T-helper 1 cell treated with Interleukin-12 subunit alpha and Interleukin-12 subunit beta and Interleukin-4 antibody, amounts not matched to agents 30 μg/mL and 1 μg/mL, for 36 hours (primary cell): Measurements from ENCODE around the gene ABI3.

Experiments
- H3K27ac Mint-ChIP-seq: one replicate; pipeline ENCODE4 v1.8.0; 2021; ENCODE audit warnings: mild to moderate bottlenecking, mixed read lengths
- H3K27me3 Mint-ChIP-seq: one replicate; pipeline ENCODE4 v1.8.0; 2021; ENCODE audit warnings: low read depth, mixed read lengths
- H3K36me3 Mint-ChIP-seq: one replicate; pipeline ENCODE4 v1.8.0; 2021; ENCODE audit warnings: low read depth, mixed read lengths
- H3K4me1 Mint-ChIP-seq: one replicate; pipeline ENCODE4 v1.8.0; 2021; ENCODE audit warnings: low read depth, mixed read lengths
- H3K4me3 Mint-ChIP-seq: one replicate; pipeline ENCODE4 v1.8.0; 2021; ENCODE audit warnings: mild to moderate bottlenecking, moderate library complexity, mixed read lengths
- H3K9me3 Mint-ChIP-seq: one replicate; pipeline ENCODE4 v1.8.0; 2021; ENCODE audit warnings: mixed read lengths

The ABI3 gene

DNA sequence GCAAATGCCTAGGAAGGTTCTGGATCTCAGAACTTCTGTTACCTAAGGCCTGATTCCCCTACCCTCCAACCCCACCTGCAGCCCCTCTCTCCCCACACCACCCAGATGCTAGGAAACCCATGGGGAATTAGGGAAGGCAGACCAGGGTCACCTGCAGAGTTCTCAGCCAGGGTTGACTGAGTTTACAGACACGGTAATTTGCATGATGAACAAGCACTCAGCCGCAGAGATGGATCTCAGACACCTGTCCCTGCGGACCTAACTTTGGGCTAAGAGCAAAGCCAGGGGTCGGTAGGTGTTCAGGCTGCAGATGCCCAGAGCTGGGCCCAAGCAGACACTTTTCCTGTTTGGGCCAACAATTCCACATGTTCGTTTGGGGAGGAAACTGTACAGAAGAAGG, 2.9 kb downstream of the ABI3 start:
- H3K4me1 Mint-ChIP-seq, result peaks cover 79% of the 10 kb centered on the region
- H3K4me3 Mint-ChIP-seq, result peak overlapping the region; percentile 96
- no peaks in the 10 kb centered on the region for H3K27me3 Mint-ChIP-seq
- no peaks in the 10 kb centered on the region for H3K9me3 Mint-ChIP-seq
- no peak overlapping the region for H3K27ac Mint-ChIP-seq
- peaks cover 54% of the 10 kb centered on the region for H3K36me3 Mint-ChIP-seq

DNA sequence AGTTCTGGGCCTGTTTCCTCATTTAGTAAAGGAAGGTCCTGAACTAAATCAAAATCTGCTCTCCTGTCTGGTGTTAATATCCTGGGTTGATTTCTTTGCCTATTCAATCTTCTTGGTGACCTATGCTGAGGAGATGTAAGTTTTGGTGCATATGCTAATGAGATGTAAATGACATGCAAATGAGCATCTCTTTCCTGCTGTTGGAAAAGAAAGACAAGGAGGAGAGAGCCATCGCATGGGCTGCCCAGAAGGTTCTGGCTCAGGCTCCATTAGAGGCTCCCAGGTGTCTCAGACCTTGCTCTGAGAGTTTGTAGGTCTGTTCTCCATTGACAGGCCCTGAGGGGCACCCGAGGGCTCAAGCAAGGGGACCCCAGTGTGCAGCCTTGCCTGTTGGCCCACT, 3.3 kb downstream of the ABI3 start:
- H3K27ac Mint-ChIP-seq, result no peak overlapping the region
- H3K4me3 Mint-ChIP-seq, result peak overlapping the region; percentile 65
- peaks cover 57% of the 10 kb centered on the region for H3K36me3 Mint-ChIP-seq
- no peaks in the 10 kb centered on the region for H3K27me3 Mint-ChIP-seq
- no peaks in the 10 kb centered on the region for H3K9me3 Mint-ChIP-seq
- peaks cover 78% of the 10 kb centered on the region for H3K4me1 Mint-ChIP-seq

DNA sequence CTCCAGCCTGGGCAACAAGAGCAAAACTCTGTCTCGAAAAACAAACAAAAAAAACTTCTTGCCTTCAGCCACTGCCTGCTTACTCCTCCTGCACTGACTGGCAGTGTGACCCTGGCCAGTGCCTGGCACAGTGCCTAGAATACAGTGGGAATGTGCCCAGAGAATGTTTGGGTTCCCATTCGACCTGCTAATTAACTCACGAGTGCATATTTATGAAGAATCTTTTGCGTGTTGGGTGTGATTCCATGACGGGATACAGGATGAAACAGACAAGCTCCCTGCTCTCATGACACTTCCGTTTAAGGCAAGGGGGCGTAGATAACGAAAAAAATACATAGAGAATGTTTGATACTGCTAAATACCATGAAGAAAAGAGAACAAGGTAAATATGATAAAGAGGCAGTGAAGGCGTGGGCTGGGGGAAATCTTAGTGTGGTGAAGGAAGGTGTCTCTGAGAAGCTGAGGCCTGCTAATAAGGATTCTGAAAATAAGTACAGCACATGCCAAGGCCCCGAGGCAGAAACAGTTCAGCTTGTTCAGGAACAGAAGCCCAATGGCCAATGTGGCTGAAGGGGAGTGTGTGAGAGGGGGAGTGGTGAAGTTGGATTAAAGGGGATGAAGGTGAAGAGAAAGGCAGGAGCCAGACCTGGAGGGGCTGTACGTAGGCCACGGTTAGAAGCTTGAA, 4.3 kb downstream of the ABI3 start:
- Mint-ChIP-seq H3K27me3 (no peaks in the 10 kb centered on the region), H3K9me3 (no peaks in the 10 kb centered on the region), H3K36me3 (peaks cover 63% of the 10 kb centered on the region), H3K27ac (peak overlapping the region; percentile 87), H3K4me1 (peaks cover 78% of the 10 kb centered on the region), H3K4me3 (peak overlapping the region; percentile 72)

DNA sequence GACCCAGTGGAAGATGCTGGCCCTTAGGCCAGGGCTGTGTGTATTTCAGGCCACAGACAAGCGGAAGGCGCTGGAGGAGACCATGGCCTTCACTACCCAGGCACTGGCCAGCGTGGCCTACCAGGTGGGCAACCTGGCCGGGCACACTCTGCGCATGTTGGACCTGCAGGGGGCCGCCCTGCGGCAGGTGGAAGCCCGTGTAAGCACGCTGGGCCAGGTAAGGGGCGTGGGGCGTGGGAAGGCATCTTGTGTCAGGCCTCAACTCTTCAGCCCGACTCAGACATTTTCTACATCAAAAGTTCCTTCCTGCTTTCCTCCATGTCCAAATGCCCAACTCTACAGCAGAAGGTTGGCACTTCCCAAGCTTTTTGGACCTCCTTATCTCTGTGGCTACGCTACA, 6.0 kb downstream of the ABI3 start:
- Mint-ChIP-seq H3K36me3 (peaks cover 63% of the 10 kb centered on the region), H3K9me3 (no peaks in the 10 kb centered on the region), H3K27ac (peak overlapping the region; percentile 86), H3K4me1 (peaks cover 67% of the 10 kb centered on the region), H3K27me3 (no peaks in the 10 kb centered on the region), H3K4me3 (peak overlapping the region; percentile 73)

DNA sequence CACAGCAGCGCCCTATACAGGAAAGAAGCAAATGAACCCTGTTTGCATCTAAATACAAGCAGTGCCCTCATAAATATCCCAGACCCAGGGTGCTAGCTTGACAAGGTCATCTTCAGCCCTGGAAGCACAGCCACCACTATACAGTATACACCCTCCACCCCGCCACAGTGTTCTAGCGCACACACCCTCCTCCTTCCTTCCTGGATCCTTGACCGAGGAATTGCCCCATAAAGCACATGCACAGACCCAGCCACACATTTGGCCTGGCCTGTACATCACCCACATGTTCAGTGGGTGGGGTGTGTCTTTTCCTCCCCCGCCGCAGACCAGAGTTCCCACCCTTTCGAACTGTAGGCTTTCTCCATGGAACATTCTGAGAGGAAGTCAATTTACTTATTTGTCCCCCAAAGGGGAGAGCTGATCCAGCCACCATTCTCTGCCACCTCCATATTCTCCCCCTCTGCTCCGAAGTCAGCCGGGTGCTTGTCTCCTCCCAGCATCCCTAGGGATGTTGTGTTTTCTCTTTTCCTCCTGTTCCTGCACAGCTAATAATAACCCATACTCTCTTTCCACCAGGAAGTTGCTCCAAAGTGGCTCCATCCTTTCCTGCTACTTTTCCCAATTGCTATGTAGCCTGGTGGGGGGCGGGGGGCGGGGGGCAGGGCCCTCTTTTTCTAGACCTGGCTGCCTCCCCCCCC, 6.6 kb downstream of the ABI3 start:
- H3K4me1 Mint-ChIP-seq, result peaks cover 68% of the 10 kb centered on the region
- H3K4me3 Mint-ChIP-seq, result peak overlapping the region; percentile 73
- peak overlapping the region; percentile 83 for H3K27ac Mint-ChIP-seq
- H3K9me3 Mint-ChIP-seq, result no peaks in the 10 kb centered on the region
- no peaks in the 10 kb centered on the region for H3K27me3 Mint-ChIP-seq
- peaks cover 66% of the 10 kb centered on the region for H3K36me3 Mint-ChIP-seq

DNA sequence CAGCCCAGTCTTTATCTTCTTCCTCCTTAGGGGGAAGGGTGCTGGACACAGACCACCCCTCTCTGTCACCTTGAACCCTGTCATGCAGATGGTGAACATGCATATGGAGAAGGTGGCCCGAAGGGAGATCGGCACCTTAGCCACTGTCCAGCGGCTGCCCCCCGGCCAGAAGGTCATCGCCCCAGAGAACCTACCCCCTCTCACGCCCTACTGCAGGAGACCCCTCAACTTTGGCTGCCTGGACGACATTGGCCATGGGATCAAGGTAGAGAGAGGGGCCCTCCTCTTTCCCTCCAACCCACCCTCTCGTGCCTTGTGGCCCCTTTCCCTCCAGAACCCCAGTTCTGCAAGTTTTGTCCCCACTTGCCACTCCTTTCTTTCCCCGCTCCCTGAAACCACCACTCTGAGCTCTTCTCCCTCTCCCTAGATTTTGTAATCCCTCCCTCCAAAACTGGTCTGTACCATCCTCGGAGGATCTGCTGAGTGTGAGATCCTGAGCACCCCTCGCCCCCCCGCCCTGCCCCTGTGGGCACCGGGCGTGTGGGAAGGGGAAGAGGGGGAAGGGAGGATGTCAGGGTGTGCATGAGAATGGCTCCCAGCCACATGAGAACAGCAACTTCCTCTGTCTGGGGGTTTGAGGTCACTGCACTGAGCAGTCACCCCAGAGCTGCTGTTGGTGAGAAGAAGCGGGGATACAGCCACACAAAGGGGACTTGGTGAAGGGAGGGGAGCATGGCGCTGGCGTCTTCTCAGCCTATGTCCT, 7.3 kb downstream of the ABI3 start:
- H3K4me3 Mint-ChIP-seq, result peak overlapping the region; percentile 89
- H3K4me1 Mint-ChIP-seq, result peaks cover 65% of the 10 kb centered on the region
- H3K36me3 Mint-ChIP-seq, result peaks cover 70% of the 10 kb centered on the region
- H3K27me3 Mint-ChIP-seq, result no peaks in the 10 kb centered on the region
- H3K9me3 Mint-ChIP-seq, result no peaks in the 10 kb centered on the region
- H3K27ac Mint-ChIP-seq, result peak overlapping the region; percentile 97

DNA sequence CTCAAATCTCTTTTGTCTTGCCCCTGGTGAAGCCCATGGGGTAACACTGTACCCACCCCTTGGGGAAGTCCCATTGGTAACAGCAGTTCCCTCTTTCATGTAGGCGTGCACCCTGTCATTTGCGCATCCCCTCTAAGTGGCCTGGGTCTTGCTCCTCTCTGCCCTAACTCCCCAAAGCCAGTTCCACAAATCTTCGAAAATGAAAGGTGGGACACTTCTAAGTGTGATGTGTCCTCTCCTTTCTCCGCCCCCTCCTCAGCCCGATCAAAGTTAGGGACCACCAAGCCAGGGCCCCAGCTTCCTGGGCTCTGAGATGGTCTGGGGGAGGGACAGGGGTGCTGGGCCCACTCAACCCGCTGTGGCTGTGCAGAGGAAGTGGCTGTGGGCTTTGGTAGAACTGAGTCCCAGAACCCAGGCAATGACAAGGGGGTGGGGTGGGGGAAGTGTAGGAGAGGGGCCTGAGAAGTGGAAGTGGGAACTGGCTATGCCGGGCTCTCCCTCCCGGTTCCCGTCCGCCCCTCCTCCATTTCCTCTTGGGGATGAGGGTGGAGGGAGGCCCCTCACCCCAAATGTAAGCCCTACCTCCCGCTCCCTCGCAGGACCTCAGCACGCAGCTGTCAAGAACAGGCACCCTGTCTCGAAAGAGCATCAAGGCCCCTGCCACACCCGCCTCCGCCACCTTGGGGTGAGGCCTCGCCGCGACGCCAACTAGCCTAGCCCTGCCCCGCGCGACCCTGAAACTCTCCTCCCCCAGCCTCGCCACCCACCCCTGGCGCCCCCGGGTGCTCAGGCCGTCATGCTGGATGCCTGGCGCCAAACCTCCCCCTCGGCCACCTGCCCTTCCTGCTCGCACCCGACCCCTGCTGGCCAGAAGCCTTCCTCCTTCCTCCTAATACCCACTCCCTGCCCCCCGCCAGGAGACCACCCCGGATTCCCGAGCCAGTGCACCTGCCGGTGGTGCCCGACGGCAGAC, 8.7 kb downstream of the ABI3 start:
- Mint-ChIP-seq H3K27me3 (peaks cover 9% of the 10 kb centered on the region), H3K27ac (peak overlapping the region; percentile 97), H3K4me1 (peaks cover 60% of the 10 kb centered on the region), H3K36me3 (peaks cover 68% of the 10 kb centered on the region), H3K4me3 (peak overlapping the region; percentile 71), H3K9me3 (no peaks in the 10 kb centered on the region)

DNA sequence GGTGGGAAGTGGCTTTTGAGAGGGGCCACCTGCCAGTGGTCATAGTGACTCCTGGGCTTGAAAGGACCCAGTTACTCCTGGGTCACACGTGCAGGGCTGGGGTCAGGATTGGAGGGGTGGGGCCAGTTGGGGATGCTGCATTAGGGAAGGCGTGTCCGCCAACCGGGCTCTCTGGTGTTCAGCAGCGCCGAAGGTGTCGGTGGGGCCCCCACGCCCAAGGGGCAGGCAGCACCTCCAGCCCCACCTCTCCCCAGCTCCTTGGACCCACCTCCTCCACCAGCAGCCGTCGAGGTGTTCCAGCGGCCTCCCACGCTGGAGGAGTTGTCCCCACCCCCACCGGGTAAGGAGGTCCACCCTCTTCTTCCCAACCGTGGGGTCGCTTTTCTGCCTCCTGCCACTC, 9.5 kb downstream of the ABI3 start:
- H3K4me3 Mint-ChIP-seq, result no peak overlapping the region
- no peak overlapping the region for H3K27ac Mint-ChIP-seq
- H3K36me3 Mint-ChIP-seq, result peaks cover 66% of the 10 kb centered on the region
- peaks cover 12% of the 10 kb centered on the region for H3K27me3 Mint-ChIP-seq
- H3K4me1 Mint-ChIP-seq, result peaks cover 58% of the 10 kb centered on the region
- H3K9me3 Mint-ChIP-seq, result no peaks in the 10 kb centered on the region

DNA sequence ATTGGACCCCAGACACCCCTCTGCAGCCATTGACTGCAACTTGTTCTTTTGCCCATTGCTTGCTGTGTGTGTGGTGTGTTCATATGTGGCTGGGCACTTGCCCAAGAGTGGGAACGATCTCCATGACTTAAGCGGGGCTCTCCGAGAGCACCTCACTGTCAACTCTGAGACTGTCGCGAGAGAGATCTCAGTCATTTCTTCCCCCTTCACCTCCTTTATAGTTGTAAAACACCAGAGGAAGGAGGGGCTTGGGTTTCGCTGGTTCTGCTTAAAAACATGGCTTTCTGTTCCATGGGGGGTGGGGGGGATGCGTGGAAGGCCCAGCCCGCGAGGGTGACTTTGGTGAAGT, 12.6 kb downstream of the ABI3 start:
- H3K27ac Mint-ChIP-seq, result peak overlapping the region; percentile 50
- peaks cover 47% of the 10 kb centered on the region for H3K36me3 Mint-ChIP-seq
- H3K4me3 Mint-ChIP-seq, result peak overlapping the region; percentile 69
- H3K27me3 Mint-ChIP-seq, result peaks cover 26% of the 10 kb centered on the region
- H3K4me1 Mint-ChIP-seq, result peaks cover 48% of the 10 kb centered on the region
- H3K9me3 Mint-ChIP-seq, result no peaks in the 10 kb centered on the region

DNA sequence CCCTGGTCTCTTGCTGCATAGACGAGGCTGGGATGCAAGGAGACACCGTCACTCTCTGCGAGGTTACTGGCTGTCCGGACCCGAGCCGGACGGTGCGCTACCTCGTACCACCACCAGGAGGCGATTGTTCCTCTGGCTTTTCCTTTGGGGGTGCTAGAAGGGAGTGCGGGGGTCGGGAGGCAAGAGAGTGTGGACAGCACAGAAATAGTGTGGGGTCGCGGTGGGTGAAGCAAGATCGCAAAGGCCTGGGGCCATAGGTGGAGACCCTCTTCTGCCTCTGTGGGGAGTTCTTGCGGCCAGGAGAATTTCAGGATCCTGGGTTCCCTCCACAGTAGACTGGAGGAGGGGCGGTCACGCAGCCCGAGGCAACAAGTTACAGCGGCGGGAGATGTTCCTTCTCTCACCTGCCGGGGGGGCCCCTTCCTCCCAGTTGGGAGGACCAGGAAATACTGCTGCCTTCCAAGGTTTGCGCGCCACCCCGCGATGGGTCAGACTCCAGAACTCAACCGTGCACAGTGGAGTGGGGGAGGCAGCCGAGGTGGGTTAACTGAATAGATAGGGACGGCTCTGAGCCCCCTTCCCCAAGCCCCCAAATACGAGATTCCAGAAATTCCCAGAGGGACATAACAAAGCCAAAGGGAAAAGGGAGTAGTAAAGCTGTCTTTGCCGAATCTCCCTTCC, 13.2 kb downstream of the ABI3 start:
- Mint-ChIP-seq H3K4me3 (peak overlapping the region; percentile 69), H3K27ac (no peak overlapping the region), H3K9me3 (no peaks in the 10 kb centered on the region), H3K36me3 (peaks cover 43% of the 10 kb centered on the region), H3K27me3 (peaks cover 26% of the 10 kb centered on the region), H3K4me1 (peaks cover 44% of the 10 kb centered on the region)

DNA sequence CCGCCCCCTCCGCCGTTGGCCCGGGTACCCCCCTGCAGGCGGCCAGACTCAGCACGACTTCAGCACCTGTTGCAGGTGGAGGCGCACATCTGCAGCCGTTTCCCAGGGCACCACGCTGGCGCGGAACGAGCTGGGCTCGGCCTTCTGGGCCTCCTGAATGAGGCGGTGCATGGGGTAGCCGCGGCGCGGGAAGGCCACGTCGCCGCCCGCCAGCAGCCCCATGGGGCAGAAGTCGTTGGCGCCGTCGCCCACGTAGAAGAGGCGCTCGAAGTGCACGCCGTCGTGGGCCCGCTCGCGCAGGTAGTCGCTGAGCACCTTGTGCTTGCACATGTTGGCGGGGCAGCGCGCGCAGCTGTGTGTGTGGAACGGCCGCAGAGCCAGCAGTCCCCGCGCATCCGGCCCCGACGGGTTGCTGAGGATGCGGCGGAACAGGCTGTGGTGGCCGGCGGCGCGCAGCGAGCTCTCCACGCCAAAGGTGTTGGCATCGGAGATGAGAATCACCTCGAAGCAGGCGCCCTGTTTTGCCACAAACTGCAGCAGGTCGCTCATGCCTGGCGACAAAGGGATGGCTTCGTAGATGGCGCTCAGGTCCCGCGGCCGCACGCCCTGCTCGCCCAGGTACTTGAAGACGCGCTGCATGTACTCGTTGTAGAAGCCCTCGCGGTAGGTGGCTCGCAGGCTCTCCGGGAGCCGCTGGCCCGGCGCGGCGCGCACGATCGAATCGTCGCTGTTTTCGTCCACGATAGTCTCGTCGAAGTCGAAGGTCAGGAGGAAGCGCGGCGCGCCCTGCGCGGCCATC, 13.9 kb downstream of the ABI3 start:
- peaks cover 36% of the 10 kb centered on the region for H3K36me3 Mint-ChIP-seq
- peak overlapping the region; percentile 49 for H3K27ac Mint-ChIP-seq
- no peaks in the 10 kb centered on the region for H3K9me3 Mint-ChIP-seq
- H3K4me1 Mint-ChIP-seq, result peaks cover 37% of the 10 kb centered on the region
- H3K4me3 Mint-ChIP-seq, result peak overlapping the region; percentile 59
- peaks cover 31% of the 10 kb centered on the region for H3K27me3 Mint-ChIP-seq

DNA sequence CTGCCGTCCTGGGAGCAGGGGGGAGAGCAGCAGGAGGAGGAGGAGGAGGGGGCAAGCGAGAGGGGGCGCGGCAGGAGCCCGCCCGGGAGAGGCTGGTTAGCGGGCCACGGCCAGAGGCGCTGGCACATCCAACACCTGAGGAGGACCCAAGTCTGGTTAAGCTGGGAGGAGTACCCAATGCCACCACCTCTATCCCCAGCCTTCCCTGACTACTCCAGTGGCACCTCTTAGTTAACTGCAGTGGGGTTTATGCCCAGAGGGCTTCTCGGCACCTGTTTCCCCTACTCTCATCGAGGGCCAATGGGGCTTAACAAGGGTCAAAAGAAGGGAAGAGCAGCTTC, 14.5 kb downstream of the ABI3 start:
- H3K4me1 Mint-ChIP-seq, result peaks cover 34% of the 10 kb centered on the region
- H3K4me3 Mint-ChIP-seq, result peak overlapping the region; percentile 59
- H3K27ac Mint-ChIP-seq, result no peak overlapping the region
- peaks cover 33% of the 10 kb centered on the region for H3K36me3 Mint-ChIP-seq
- H3K27me3 Mint-ChIP-seq, result peaks cover 36% of the 10 kb centered on the region
- H3K9me3 Mint-ChIP-seq, result no peaks in the 10 kb centered on the region

DNA sequence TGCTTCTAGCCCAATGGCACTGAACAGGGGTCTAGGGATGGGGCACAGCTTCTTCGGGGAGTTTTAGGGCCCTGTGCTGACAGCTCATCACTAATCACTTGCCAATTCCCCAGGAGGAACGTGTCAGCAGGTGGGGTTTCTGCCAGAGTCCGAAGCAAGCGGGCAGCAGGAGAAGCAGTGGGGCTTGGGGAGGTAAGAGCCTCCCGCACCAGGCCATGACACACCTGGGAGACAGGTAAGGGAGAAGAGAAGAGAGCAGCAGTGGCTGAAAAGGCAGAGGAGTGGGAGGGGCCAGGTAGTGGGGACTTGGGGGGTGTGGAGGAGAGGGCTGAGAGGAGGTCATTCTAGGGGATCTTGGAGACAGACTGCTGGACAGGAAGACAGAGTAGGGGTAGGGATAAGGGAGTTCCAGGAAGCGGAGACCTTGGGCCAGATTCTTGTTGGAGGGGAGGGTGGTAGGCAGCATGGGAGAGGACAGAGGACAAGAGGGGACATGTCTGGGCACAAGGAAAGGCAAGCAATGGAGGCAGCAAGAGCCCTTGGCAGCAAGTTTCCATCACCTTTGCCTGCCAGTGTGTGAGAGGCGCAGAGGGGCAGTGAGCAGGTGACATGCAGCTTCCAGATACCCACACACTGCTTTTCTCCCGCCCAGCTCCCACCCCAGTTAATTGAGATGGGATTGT, 15.2 kb downstream of the ABI3 start:
- H3K27me3 Mint-ChIP-seq, result peaks cover 36% of the 10 kb centered on the region
- peak overlapping the region; percentile 67 for H3K27ac Mint-ChIP-seq
- no peaks in the 10 kb centered on the region for H3K9me3 Mint-ChIP-seq
- H3K36me3 Mint-ChIP-seq, result peaks cover 29% of the 10 kb centered on the region
- H3K4me3 Mint-ChIP-seq, result no peak overlapping the region
- H3K4me1 Mint-ChIP-seq, result peaks cover 31% of the 10 kb centered on the region
